K562 (cell line): ENCODE results near the gene MGAT4B. TPM values are rescaled to one million over a fixed set of nuclear protein-coding genes. Genes with fewer than 3 reads are reported as not detected.

Source experiments
- CBFA2T2 ChIP-seq: fragments of 450-650 bp; conservative IDR thresholded peaks from 2 replicates; pipeline ENCODE4 v1.6.1; 2017; ENCODE audit warnings: mild to moderate bottlenecking
- CBX2 ChIP-seq: fragments of 200-600 bp; sonication (generic); IDR thresholded peaks from one replicate; pipeline ENCODE4 v1.6.1; 2012; ENCODE audit warnings: mild to moderate bottlenecking, low read length, inconsistent platforms; ENCODE audit not compliant: insufficient read depth, poor library complexity, severe bottlenecking
- CEBPB ChIP-seq: fragments of 450-650 bp; IDR thresholded peaks from 2 replicates; pipeline ENCODE4 v1.6.1; 2016; ENCODE audit warnings: missing genetic modification characterization, missing compliant biosample characterization
- COPS2 ChIP-seq: fragments of 450-650 bp; conservative IDR thresholded peaks from 2 replicates; pipeline ENCODE4 v1.6.1; 2016; ENCODE audit warnings: mild to moderate bottlenecking, moderate library complexity
- GABPB1 ChIP-seq: sonication (generic); formaldehyde crosslinking; IDR thresholded peaks from 2 replicates; pipeline ENCODE4 v1.8.0; 2022; ENCODE audit warnings: mild to moderate bottlenecking, missing genetic modification reagents
- GABPB2 ChIP-seq: fragments of 250-450 bp; sonication (Bioruptor Pico); conservative IDR thresholded peaks from 2 replicates; pipeline ENCODE4 v1.5.1; 2021; ENCODE audit warnings: mild to moderate bottlenecking
- KLF16 ChIP-seq: IDR thresholded peaks from 2 replicates; pipeline ENCODE4 v1.6.1; 2016; ENCODE audit warnings: antibody characterized with exemption
- MAFG ChIP-seq: fragments of 450-650 bp; conservative IDR thresholded peaks from 2 replicates; pipeline ENCODE4 v1.6.1; 2016; ENCODE audit warnings: missing genetic modification characterization, missing compliant biosample characterization
- MLLT1 ChIP-seq, 2 experiments: fragments of 450-650 bp; IDR thresholded peaks; 2 replicates each; pipeline ENCODE4 v1.6.1; 2016
- MTF1 ChIP-seq: fragments of 250-450 bp; sonication (Bioruptor Pico); IDR thresholded peaks from 2 replicates; pipeline ENCODE4 v1.9.0; 2021; ENCODE audit warnings: moderate library complexity, mild to moderate bottlenecking, inconsistent platforms, borderline replicate concordance
- NCOA2 ChIP-seq, 2 experiments: fragments of 450-650 bp; IDR thresholded peaks; 2 replicates each; pipeline ENCODE4 v1.6.1; 2018; ENCODE audit warnings: mild to moderate bottlenecking in 2 of 2, moderate library complexity in 1 of 2; ENCODE audit not compliant: partially characterized antibody in 2 of 2
- NEUROD1 ChIP-seq: fragments of 150-350 bp; IDR thresholded peaks from 2 replicates; pipeline ENCODE4 v1.6.1; 2014; ENCODE audit warnings: borderline replicate concordance, low read length, low read depth; ENCODE audit not compliant: partially characterized antibody
- POU5F1 ChIP-seq: fragments of 150-350 bp; IDR thresholded peaks from 2 replicates; pipeline ENCODE4 v1.6.1; 2014; ENCODE audit warnings: borderline replicate concordance, low read length, low read depth, mild to moderate bottlenecking; ENCODE audit not compliant: partially characterized antibody
- SAFB2 ChIP-seq: fragments of 200-400 bp; formaldehyde crosslinking; IDR thresholded peaks from 2 replicates; pipeline ENCODE4 v1.6.1; 2018; ENCODE audit warnings: borderline replicate concordance, low read length, low read depth, moderate library complexity; ENCODE audit not compliant: severe bottlenecking
- SREBF1 ChIP-seq: fragments of 150-350 bp; IDR thresholded peaks from 2 replicates; pipeline ENCODE4 v1.6.1; 2014; ENCODE audit warnings: antibody characterized with exemption, low read depth, low read length, borderline replicate concordance
- SRSF9 ChIP-seq: fragments of 200-400 bp; formaldehyde crosslinking; IDR thresholded peaks from 2 replicates; pipeline ENCODE4 v1.6.1; 2017; ENCODE audit warnings: low read depth, low read length, borderline replicate concordance
- XRCC4 ChIP-seq: IDR thresholded peaks from one replicate; pipeline ENCODE4 v1.6.1; 2011; ENCODE audit not compliant: insufficient read depth, insufficient read length; ENCODE audit errors: extremely low read depth
- ZNF12 ChIP-seq: sonication (generic); formaldehyde crosslinking; IDR thresholded peaks from 2 replicates; pipeline ENCODE4 v1.4.0; 2020; ENCODE audit warnings: mild to moderate bottlenecking, missing genetic modification reagents
- ZNF184 ChIP-seq: sonication (generic); formaldehyde crosslinking; IDR thresholded peaks from 2 replicates; pipeline ENCODE4 v1.5.0; 2020; ENCODE audit warnings: missing genetic modification reagents
- ZNF263 ChIP-seq: sonication (generic); formaldehyde crosslinking; IDR thresholded peaks from 2 replicates; pipeline ENCODE4 v1.8.0; 2022; ENCODE audit warnings: mild to moderate bottlenecking, missing genetic modification reagents, borderline replicate concordance
- ZNF445 ChIP-seq: fragments of 250-450 bp; sonication (Bioruptor Pico); IDR thresholded peaks from 2 replicates; pipeline ENCODE4 v1.4.0; 2020; ENCODE audit warnings: low read depth, mild to moderate bottlenecking, moderate library complexity
- ZSCAN32 ChIP-seq: fragments of 450-650 bp; formaldehyde crosslinking; IDR thresholded peaks from 2 replicates; pipeline ENCODE4 v1.4.0; 2020; ENCODE audit warnings: mild to moderate bottlenecking, moderate library complexity
- polyA plus RNA-seq, 8 experiments: library from polyadenylated mRNA; depleted of rRNA in 4 of 8; stranded (reverse) in 5 of 8; unstranded in 3 of 8; fragments of >200 nt; fragmentation: Nextera tagmentation in 2 of 8; fragmentation: Illumina TruSeq in 1 of 8; extraction: Ambion mirVana in 2 of 8; extraction: Trizol in 1 of 8; gene quantifications; 2 replicates each; pipeline versions ENCODE4 v1.2.1 to v1.2.3, GENCODE V29; 2011 to 2014; ENCODE audit warnings: inconsistent platforms in 1 of 8, missing spikeins in 1 of 8
- total RNA-seq, 7 experiments: library from RNA; depleted of rRNA in 6 of 7; stranded (reverse); fragments of >200 nt in 6 of 7; fragmentation: Illumina TruSeq in 2 of 7; extraction: Trizol in 2 of 7; gene quantifications; 2 replicates each; pipeline versions ENCODE4 v1.2.1 to v1.2.3, GENCODE V29; 2011 to 2021; ENCODE audit warnings: low replicate concordance in 1 of 7
- TF ChIP-seq, protein P1 (sequence below): IDR thresholded peaks from 2 replicates; pipeline ENCODE4 v1.6.1; 2014; ENCODE audit warnings: antibody characterized with exemption
- TF ChIP-seq, protein P2 (sequence below): fragments of 450-650 bp; IDR thresholded peaks from 2 replicates; pipeline ENCODE4 v1.7.1; 2018; ENCODE audit warnings: mild to moderate bottlenecking, low read depth; ENCODE audit not compliant: partially characterized antibody

MGAT4B gene
- total and polyA plus RNA-seq, 9 of the 15 experiments (the other 6 are each of a cell fraction or from before 2014, with no cell fraction given): 0.34 to 133 (median 75.4) TPM

GRCh38 chr5:179763215-179763945, 43.3 kb downstream of the MGAT4B start (continued):
- TF ChIP-seq ZNF263 (CRISPR knock-in tag) (no peak), XRCC4 (no peak), POU5F1 (no peak), ZNF445 (CRISPR knock-in tag) (no peak), ZNF12 (CRISPR knock-in tag) (no peak), SREBF1 (no peak), MAFG (0 out of 2 replicates have a peak, but pooled peaks have one; percentile 3), ZNF184 (no peak), CBFA2T2 (no peak), NCOA2 (IDR thresholded peaks at IDR 0.05; ENCODE audit: partially characterized antibody in 2 of 2) (no peak), NEUROD1 (no peak), KLF16 (0 out of 2 replicates have a peak, but pooled peaks have one; percentile 53), GABPB2 (no peak), MLLT1 (IDR thresholded peaks at IDR 0.05) (peak in 1 of 2 experiments; percentile 63; a peak in 1 of 4 replicates), MTF1 (CRISPR knock-in tag) (no peak), GABPB1 (no peak), SRSF9 (no peak), ZSCAN32 (no peak), CEBPB (no peak), CBX2 (no peak), SAFB2 (no peak), COPS2 (no peak)
- TF ChIP-seq, protein P1, sequence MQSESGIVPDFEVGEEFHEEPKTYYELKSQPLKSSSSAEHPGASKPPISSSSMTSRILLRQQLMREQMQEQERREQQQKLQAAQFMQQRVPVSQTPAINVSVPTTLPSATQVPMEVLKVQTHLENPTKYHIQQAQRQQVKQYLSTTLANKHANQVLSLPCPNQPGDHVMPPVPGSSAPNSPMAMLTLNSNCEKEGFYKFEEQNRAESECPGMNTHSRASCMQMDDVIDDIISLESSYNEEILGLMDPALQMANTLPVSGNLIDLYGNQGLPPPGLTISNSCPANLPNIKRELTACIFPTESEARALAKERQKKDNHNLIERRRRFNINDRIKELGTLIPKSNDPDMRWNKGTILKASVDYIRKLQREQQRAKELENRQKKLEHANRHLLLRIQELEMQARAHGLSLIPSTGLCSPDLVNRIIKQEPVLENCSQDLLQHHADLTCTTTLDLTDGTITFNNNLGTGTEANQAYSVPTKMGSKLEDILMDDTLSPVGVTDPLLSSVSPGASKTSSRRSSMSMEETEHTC: no peak
- TF ChIP-seq, protein P2, sequence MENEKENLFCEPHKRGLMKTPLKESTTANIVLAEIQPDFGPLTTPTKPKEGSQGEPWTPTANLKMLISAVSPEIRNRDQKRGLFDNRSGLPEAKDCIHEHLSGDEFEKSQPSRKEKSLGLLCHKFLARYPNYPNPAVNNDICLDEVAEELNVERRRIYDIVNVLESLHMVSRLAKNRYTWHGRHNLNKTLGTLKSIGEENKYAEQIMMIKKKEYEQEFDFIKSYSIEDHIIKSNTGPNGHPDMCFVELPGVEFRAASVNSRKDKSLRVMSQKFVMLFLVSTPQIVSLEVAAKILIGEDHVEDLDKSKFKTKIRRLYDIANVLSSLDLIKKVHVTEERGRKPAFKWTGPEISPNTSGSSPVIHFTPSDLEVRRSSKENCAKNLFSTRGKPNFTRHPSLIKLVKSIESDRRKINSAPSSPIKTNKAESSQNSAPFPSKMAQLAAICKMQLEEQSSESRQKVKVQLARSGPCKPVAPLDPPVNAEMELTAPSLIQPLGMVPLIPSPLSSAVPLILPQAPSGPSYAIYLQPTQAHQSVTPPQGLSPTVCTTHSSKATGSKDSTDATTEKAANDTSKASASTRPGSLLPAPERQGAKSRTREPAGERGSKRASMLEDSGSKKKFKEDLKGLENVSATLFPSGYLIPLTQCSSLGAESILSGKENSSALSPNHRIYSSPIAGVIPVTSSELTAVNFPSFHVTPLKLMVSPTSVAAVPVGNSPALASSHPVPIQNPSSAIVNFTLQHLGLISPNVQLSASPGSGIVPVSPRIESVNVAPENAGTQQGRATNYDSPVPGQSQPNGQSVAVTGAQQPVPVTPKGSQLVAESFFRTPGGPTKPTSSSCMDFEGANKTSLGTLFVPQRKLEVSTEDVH: peak; percentile 21
